HG03095 (cell line): Measurements from ENCODE around the gene TMEM167A.
"Not testable (repeated sequence)": the region's sequence is repeated elsewhere in the genome, so short reads cannot be mapped to it uniquely, and the experiment has no call there.

Experiments used
- ATAC-seq: cut with Tn5 transposase; IDR thresholded peaks from one replicate; pipeline ENCODE4 v1.9.1; 2021; ENCODE audit warnings: moderate library complexity; ENCODE audit not compliant: unreplicated experiment

TMEM167A gene

GRCh38 chr5:83092619-83093018 is 15.4 kb upstream of the TMEM167A start:
- no peak for ATAC-seq

- ATAC-seq = no peak
Measured at GRCh38 chr5:83090169-83090568, 13.0 kb upstream of the TMEM167A start.

GRCh38 chr5:83085106-83085505 is 7.9 kb upstream of the TMEM167A start:
- ATAC-seq = no peak

- ATAC-seq = no peak
Measured at GRCh38 chr5:83084336-83084735, 7.1 kb upstream of the TMEM167A start.

- ATAC-seq = no peak
Measured at GRCh38 chr5:83082750-83083149, 5.6 kb upstream of the TMEM167A start.

GRCh38 chr5:83077662-83078261 is 568 bp upstream of the TMEM167A start:
- peak; percentile 6 for ATAC-seq

GRCh38 chr5:83072966-83073365 is 4.2 kb downstream of the TMEM167A start:
- no peak for ATAC-seq

- ATAC-seq = no peak
Measured at GRCh38 chr5:83071286-83072051, 5.7 kb downstream of the TMEM167A start.

- no peak for ATAC-seq
Measured at GRCh38 chr5:83069096-83069799, 7.9 kb downstream of the TMEM167A start.

GRCh38 chr5:83067377-83067776 is 9.8 kb downstream of the TMEM167A start:
- ATAC-seq = not testable (repeated sequence)

- ATAC-seq = no peak
Measured at GRCh38 chr5:83066548-83067110, 10.6 kb downstream of the TMEM167A start.

- ATAC-seq = no peak
Measured at GRCh38 chr5:83059341-83059740, 17.9 kb downstream of the TMEM167A start.

GRCh38 chr5:83058726-83059125 is 18.5 kb downstream of the TMEM167A start:
- no peak for ATAC-seq

GRCh38 chr5:83055166-83055565 is 22.0 kb downstream of the TMEM167A start:
- ATAC-seq = no peak

- no peak for ATAC-seq
Measured at GRCh38 chr5:83050723-83051340, 26.4 kb downstream of the TMEM167A start.

GRCh38 chr5:83049370-83049885 is 27.8 kb downstream of the TMEM167A start:
- no peak for ATAC-seq

GRCh38 chr5:83048811-83049210 is 28.4 kb downstream of the TMEM167A start:
- no peak for ATAC-seq

- ATAC-seq = no peak
Measured at GRCh38 chr5:83048277-83048676, 28.9 kb downstream of the TMEM167A start.

GRCh38 chr5:83044926-83045325 is 32.3 kb downstream of the TMEM167A start:
- ATAC-seq = no peak

GRCh38 chr5:83042507-83042906 is 34.7 kb downstream of the TMEM167A start:
- ATAC-seq = no peak

- ATAC-seq = no peak
Measured at GRCh38 chr5:83038924-83039323, 38.3 kb downstream of the TMEM167A start.
